DMS 273 treated with DMSO at 0.1 percent for 48 hours (cell line): ENCODE data around the gene USP48.

Experiments used
- DNase-seq: peaks from one replicate; lab custom pipeline; 2025; lab: John Stamatoyannopoulos, UW

USP48 gene

DNA sequence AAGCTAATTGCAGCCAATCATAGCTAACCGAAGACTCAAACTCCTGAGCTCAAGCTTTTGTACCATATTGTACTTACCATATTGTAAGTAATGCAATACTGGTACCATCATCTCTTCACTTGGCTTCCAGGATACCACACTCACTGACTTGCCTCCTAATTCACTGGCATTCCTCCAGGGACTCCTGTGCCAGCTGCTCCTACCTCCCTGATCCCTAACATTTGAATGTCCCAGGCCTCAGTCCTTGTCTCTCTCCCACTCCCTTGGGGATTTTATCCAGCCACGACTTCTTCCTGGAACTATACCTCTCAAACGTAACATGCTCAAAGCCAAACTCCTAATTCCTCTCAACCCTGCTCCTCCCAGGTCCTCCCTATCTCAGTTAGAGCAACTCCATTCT lies 33.8 kb downstream of the USP48 start:
- peak; percentile 72 for DNase-seq

DNA sequence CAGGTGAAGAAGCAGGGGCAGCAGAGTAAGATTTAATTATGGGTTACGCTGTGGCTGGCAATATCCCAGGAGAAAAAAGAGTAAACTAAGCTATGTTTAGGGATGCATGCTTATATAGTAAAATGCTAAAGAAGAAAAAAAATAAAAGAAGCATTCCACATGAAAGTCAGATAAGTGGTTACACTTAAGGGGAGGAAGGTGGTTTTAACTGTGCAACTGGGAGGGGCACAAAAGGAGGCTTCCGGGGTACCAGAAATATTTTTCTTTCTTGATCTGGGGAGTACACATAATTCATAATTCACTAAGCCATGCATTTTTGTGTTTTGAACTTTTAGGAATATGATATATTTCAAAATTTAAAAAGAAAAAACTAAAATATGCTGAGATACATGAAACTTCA lies 39.5 kb downstream of the USP48 start:
- no peak for DNase-seq

DNA sequence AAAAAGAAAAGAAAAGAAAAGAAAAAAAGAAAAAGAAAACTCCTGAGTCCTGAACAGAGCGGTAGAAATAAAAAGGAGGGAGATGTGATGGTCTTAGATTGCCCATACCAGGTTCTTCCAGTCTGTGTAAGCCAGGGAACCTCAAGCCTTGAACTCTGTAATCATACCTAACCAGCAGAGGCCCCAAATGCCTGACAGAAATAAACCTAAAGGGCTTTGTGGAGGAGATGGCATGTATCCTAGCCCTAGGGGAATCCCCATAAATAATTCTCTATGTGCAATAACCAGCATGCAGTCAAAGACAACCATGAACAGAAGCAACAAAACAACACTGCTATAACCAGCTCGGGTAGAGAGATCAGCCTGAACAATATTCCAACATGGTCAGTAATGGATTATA lies 40.4 kb downstream of the USP48 start:
- no peak for DNase-seq

DNA sequence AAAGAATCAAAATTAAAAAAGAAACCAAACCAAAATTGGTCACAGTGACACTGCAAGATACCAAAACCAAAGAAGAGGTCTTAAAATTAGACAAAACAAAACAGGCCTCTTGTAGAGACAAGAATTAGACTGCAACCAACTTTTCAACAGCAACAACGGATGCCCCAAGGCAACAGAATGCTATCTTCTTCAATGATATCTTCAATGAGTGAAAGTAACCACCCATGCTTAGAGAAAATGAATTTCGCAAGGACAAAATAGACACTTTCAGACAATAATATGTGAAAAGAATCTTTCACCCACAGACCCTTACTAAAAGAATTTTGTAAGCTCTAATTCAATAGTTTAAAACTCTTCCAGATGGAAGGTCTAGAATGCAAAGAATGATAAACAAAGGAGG lies 41.7 kb downstream of the USP48 start:
- no peak for DNase-seq

DNA sequence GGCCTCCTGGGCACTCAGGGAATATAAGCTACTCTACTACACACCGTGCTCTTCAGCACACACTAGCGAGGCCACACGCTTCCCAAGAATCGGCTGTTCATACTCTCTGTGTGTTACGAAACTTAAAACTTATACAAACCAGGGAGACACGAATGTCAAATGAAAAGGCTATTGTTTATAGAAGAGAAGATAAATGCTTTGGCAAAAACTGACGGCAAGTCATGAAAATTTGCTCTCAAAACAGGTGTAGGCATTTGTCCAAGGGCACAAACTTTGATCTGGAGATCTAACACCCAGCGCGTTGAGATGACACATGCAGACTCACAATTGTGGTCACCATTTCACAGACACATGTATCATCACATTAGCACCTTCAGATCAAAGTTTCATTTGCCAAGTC lies 46.1 kb downstream of the USP48 start:
- DNase-seq = no peak

DNA sequence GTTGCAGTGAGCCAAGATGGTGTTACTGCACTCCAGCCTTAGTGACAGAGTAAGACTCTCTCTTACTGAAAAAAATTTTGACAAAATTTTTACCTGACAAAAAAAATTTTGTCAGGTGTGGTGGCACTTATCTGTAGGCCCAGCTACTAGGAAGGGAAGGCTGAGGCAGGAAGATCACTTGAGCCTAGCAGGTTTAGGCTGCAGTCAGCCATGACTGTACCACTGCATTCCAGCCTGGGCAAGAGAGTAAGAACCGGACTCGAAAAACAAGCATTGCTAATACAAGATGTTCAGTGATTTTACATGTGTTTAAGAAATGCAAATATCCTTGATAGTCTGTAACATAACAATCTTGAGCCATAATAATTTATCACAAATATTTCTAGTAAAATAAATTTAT lies 46.9 kb downstream of the USP48 start:
- DNase-seq = no peak

DNA sequence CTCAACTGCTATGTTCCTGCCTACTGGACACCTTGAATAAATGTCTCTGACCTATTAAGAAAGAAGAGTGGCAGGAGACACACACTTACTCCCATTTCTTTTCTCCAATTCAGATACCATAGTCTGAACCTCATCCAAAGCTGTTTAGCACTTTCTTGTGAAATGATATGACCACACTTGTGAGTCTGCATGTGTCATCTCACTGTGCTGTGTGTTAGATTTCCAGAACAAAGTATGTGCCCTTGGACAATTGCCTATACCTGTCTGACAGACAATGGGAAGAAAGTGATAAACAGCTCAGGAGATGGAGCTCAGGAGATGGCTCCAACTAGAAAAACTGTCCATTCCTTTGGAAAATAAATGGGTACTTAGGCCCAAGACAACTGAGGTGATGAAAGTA lies 48.4 kb downstream of the USP48 start:
- no peak for DNase-seq

DNA sequence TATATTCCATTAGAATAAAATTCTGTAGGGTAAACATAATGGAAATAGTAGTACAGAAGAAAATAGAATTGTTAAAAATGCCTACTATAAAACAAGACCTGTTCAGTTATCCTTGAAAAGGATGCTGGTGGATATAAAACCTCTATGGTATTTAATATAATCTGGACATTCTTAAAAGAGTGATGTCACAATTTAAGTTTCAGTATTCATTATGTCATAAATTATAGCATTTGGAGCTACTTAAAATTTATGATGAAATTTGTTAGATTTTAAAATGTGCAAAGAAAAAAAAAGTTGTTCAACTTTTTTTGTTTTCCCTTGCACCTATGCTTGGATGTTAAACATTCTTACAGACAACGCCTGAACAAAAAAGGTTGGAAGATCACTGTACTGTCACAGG lies 50.3 kb downstream of the USP48 start:
- DNase-seq = no peak

DNA sequence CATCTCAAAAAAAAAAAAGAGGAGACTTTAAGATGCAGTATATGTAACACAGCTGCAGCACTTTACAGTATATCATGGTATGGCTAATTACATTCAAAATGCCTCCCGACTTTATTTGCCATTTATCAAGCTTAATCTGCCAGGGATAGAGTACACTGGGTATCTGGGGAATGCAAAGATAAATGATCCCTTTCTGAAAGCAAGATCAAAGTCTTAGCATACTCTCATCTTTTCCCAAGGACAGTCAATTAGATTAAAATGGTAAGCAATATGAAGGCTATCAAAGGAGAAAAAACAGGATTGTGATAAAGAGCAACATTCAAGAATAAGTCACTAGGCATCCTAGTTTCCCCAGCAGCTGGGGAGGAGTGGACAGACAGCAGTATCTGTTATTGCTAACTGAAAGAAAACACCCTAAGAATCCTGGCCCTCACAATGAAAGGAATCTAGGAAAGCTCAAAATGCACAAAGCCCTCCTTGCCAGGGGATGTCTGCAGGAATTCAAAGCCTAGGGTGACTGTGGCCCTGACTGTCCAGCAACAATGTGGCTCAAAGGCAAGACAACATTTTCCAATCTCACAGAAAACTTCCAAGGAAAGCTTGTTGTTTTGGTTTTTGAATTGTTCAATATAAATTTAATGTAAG lies 57.1 kb downstream of the USP48 start:
- DNase-seq = no peak

DNA sequence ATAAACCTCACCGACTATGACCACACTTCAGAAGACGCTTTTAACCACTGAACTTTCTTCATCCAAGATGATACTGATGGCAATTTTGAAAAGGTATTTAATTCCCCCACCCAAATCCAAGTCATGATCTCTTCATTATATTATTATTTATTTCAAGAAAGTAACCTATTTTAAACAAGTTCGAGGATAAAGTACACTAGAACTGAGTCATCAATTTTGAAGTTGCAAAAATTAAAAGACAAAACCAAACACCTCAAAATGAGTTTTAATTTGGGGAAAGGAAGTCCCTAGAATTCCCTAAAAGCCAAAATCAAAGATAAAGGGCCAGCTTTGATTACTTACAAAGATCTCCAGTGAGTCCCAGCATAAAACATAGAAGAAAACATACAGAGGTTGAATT lies 58.4 kb downstream of the USP48 start:
- no peak for DNase-seq

DNA sequence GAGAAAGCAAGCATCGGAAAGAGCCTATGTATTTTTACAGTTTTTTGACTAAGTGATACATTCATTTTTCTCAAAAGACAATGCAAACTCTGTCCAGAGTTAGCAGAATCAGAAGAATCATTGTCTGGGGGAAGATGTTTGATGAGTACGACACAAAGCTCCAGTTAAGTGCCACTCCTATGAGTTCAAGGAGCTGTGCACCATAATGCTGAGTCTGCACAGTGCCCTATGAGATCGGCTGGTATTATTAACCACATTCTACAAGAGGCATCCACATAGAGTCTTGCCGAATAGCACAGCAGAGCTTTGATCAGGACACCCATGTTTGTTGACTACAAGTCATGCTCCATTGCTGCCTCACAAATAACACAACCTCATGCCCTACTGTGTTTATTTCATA lies 58.9 kb downstream of the USP48 start:
- DNase-seq = no peak

DNA sequence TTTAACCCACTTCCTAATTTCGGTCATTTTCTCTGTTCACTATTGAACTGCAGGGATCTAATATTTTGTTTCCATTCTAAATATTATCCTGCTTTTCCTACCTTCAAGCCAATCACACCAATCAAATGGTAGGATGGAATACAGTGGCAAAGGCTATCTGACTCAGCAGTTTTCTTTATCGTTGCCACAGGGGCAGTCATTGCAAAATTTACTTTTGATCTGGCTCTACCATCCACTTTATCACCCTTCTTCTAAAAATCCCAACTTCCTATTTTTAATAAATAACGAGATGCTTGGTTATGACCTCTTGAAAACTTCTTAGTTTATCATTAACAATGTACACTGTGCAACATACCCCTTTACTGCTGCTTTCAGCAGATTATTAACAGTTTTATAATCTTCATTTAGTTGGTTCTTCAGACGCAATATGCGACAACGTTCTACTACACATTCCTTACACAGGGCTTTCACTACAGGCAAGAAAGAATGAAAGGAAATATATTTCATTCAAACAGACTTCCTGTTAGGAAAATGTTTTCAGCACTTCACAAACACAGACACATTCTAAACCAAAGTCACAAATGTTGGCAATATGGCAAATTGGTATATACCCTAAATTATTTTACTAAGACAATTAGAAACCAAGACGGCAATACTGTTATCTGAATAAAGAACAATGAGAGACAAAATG lies 61.5 kb downstream of the USP48 start:
- DNase-seq = no peak

DNA sequence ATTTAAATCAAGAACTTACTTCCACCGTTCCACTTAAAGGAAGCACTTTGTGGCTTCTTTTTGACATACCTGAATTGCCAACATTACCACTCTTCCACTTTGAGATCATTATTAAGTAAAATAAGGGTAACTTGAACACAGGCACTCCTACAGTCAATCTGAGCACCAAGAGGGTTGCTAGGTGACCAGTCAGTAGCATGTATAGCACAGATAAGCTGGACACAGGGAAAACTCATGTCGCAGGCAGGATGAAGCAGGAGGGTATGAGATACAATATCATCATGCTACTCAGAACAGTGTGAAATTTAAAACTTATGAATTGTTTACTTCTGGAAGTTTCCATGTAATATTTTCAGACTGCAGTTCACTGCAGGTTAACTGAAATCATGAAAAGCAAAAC lies 66.8 kb downstream of the USP48 start:
- DNase-seq = no peak

DNA sequence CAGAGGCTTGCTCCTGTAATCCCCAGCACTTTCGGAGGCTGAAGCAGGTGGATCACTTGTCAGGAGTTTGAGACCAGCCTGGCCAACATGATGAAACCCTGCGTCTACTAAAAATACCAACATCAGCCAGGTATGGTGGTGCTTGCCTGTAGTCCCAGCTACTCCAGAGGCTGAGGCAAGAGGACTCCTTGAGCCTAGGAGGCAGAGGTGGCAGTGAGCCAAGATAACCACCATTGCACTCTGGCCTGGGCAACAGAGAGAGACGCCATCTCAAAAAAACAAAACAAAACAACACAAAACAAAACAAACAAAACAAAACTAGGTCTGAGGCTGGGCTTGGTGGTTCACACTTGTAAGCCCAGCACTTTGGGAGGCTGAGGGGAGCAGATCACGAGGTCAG lies 75.1 kb downstream of the USP48 start:
- DNase-seq = no peak

DNA sequence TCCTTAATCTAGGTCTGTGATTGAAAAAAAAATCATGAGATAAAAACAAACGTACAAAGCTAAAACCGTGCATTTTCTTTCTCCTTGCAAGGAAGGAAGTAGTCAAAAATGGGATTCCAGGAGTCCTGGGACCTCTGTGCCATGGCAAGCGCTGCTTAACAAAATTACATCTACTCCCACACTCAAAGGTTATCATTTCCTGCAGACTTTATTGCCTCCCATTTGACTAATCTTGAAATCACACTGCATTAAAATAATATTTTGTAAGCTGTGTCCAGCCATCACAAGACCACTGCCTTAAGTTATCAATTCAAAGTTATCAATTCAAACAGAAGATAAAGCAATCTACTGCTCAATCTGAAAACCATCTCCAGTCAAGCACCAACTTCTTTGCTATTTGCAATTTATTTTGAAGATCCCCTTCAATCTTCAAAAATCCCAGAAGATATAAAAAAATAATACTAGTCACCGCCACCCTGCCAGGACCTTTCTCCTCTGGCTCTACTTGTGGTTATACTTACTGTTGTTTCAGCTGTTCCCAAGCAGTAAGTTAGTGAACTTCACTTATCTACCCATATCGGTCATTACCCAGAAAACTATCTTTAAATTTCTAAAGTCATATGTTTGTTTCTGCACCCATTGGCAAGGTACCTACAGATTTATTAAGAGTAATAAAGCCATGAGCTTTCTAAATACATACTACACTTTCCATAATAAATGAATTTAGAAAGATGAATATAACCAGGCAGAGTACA lies 75.7 kb downstream of the USP48 start:
- DNase-seq = no peak

DNA sequence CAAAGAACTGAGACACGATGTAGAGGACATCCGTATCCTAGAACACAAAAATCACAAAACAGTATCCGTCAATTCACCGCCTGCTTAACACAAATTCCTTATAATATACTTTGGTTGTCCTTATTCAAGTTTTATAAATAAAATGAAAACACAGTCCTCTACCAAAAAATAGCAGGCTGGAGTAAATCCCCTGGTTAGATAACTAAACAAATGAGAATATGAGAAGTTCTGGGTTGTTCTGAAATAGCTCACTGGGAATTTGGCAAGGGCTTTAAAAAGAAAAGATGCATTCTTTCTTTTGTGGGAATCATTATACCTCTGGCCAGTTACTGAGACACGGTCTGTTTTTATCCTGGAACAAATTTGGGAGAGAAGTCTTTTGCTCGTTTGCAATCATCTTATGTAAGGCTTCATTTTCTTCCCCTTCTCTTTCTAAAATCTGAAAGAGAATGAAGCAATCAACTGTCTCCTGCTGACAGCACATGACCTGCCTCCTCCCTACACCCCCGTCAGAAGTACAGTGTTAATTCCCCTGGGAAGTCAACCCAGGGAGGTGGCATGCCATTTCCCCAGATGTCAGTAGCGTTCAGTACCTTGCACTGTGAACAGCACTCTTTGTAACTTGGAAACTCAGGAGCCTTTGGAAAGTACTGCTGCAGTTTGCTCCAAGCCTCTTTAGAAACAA lies 76.7 kb downstream of the USP48 start:
- DNase-seq = no peak

DNA sequence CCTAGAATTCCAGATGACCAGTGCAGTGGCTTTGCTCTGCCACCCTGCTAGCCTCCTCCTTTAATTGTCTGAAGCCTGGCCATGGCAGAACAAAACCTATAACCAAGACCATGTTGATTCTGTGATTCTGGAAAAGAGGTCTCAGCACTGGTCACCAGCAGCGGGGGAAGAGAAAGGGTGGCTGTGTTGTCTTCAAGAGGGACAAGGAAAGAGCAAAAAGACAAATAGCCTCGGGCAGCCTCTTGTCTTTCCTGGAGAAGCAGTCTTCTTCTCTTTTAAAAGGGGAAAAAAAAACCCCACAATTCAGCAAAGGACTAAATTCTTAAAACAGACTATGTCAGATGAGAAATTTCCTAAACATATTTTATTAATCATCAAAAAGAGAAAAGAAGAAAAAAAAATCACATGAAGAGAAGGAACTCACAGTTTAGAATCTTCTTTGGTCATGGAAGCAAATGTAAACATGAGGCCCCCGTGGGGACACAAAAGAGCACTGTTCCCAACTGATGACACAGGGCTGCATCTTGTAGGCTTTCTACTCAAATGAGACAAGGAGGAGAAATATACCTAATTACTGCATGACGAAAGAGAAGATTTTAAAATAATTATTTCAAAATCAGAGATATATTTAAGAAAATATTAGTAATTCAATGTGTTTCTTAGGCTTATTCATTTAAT lies 77.5 kb downstream of the USP48 start:
- DNase-seq = no peak

DNA sequence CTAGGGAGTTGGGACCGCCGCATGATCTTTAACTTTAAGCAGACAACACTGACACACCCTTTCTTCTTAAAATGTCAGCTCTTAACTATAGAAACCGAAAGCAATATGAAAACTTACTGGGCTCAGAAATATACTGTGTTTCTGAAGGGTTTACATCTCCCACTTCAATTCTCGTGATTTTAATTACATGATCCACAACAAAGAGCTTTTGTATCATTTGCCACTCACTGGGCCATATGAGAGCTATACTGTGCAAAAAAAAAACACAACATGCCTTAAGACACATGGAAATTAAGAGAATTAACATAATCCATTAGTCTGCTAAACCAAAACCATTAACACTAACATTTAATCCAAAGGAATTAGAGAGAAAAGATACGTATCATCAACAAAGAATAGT lies 78.8 kb downstream of the USP48 start:
- no peak for DNase-seq

DNA sequence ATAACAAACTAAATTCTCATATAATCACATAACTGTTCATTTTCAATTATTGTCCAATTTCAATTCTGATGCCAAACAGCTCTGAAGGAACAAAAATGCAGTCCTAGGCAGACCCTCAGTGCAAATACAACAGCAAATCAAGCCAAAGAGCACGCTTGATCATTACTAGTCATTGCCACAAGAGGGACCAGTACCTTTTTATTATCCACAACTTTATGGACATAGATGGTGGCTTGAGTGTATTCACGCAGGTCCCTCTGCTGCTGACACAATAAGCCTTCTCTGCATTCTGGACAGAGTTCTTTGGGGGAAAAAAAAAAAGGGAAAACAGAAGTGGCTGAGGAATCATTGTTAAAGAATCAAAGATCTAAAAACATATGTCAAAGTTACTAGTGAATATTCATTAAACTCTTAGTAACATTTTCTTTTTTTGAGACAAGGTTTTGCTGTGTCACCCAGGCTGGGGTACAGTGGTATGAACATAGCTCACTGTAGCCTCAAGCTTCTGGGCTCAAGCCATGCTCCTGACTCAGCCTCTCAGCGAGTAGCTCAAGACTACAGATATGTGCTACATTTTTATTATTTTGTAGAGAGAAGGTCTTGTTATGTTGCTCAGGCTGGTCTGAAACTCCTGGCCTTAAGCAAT lies 79.5 kb downstream of the USP48 start:
- peak; percentile 1 for DNase-seq

DNA sequence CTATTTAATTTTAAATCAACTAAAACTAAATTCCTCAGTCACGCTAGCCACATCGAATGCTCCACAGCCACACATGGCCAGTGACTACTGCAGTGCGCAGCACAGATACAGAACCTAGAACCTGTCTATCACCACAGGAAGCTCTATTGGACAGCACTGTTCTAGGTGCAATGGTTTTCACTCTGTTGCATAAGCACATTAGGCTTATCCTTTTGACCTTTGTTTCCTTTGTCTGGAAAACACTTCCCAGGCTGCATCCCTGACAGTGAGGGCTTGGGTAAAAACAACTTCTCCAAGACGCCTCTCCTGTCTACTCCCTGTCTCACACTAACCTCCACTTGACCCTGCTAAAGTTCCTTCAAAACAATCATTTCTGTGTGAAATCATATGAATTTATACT lies 80.2 kb downstream of the USP48 start:
- no peak for DNase-seq

DNA sequence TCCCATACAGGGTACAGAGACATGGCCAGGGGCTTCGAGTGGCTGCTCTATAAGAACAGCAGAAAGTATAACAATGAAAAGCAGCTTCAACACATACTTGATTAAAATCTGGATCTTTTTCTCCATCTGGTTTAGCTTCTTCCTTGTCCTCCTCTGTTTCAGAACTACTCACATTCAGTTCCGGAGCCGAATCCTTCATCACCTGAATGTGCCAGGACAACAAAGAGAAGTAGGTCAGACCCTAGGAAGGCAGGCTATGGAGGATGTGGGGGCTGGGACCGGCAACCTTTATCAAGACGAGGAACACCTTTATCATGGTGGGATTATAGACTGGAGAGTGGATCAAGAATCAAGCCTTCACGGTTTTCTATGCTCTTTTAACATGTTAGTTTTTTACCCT lies 81.5 kb downstream of the USP48 start:
- no peak for DNase-seq

DNA sequence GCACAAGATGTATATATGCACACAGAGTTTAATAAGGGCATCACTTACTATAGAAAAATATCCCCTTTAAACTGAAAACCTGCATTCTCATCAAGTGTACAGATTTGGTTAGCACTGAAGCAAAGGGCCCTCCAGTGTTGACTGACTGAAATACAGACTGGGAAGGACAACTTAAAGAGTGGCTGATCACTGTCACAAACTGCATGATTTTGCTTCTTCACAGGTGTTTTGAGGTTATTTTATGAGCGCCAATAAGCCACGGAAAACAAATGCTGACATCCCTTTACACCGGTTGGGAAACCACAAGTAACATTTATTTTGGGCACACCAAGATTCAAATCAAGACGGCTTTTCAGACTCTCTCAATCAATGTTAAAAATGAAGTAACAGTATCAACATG lies 82.9 kb downstream of the USP48 start:
- DNase-seq = no peak
